H1 (cell line): ENCODE data around the gene MAGEB3. TPM values are rescaled to one million over a fixed set of nuclear protein-coding genes. Genes with fewer than 3 reads are reported as not detected.

Source experiments
- polyA plus RNA-seq, 7 experiments: library from polyadenylated mRNA; depleted of rRNA in 3 of 7; stranded (reverse) in 5 of 7; unstranded in 2 of 7; fragments of >200 nt in 5 of 7; fragments of 200-250 nt in 2 of 7; gene quantifications; 1 replicate in 5 of 7; 2 replicates in 1 of 7; 4 replicates in 1 of 7; pipeline versions ENCODE4 v1.2.1 to v1.2.3, GENCODE V29; 2011 to 2013; ENCODE audit warnings: missing spikeins in 2 of 7, mixed read lengths in 2 of 7
- total RNA-seq: library from RNA; stranded (reverse); fragmentation: NEBNext Ultra II Directional; extraction: Animal tissue kit (Norgen Biotek cat#: 25700); gene quantifications from 2 replicates; pipeline ENCODE4 v1.2.1, GENCODE V29; 2021

Gene MAGEB3
- total and polyA plus RNA-seq, 2 of the 8 experiments (the other 6 are each of a cell fraction or from before 2014, with no cell fraction given): not detected

Other genes starting within 250 kb of the MAGEB3 start
- not detected in 2 replicates for gene MAGEB2, start 15.1 kb upstream of the MAGEB3 start, total RNA-seq
- gene MAGEB2, start 15.1 kb upstream of the MAGEB3 start, polyA plus RNA-seq (2011; rRNA removed): not detected in 2 replicates
- gene MAGEB4, start 11.3 kb downstream of the MAGEB3 start, total RNA-seq: not detected in 2 replicates
- gene MAGEB4, start 11.3 kb downstream of the MAGEB3 start, polyA plus RNA-seq (2011; rRNA removed): not detected in 2 replicates
- gene MAGEB1, start 16.5 kb downstream of the MAGEB3 start, total RNA-seq: not detected in 2 replicates
- gene MAGEB1, start 16.5 kb downstream of the MAGEB3 start, polyA plus RNA-seq (2011; rRNA removed): 0.05 and 0.08 TPM in 2 replicates
- gene NR0B1, start 78.7 kb downstream of the MAGEB3 start, total RNA-seq: 0.15 and 0.24 TPM in 2 replicates
- 0.24 and 0.26 TPM in 2 replicates for gene NR0B1, start 78.7 kb downstream of the MAGEB3 start, polyA plus RNA-seq (2011; rRNA removed)